ENCODE measurements around the gene APAF1. TPM values are rescaled to one million over a fixed set of nuclear protein-coding genes. Genes with fewer than 3 reads are reported as not detected.

APAF1 gene
- total and polyA plus RNA-seq, 4 donors, result 1.9 to 11.6 (median 6.6) TPM

DNA sequence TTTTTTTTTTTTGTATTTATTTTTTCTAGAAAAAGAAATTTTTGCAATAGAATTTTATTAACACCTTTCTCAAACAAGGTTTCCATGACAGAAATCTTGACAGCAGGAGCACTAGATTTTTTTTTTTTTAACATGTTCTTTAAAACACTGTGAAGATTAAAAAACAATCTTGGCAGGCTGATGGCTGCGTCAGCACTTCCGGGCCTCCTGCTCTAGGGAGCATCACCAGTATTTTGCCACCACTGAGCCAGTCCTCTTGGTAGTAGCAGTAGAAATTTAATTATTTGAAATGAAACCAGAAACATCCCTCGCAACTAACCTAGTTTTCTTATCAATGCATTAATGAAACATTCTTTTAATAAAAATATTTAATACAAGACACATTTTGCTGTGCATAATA, 99.6 kb downstream of the APAF1 start:
- peaks cover 0 to 11% (median 4%) of the 10 kb centered on the region in 4 donors for H3K27me3 ChIP-seq (ENCODE audit: control insufficient read depth in 4 of 4, insufficient read depth in 4 of 4, low read length in 3 of 4)
- peaks cover 0 to 9% (median 7%) of the 10 kb centered on the region in 4 donors for H3K4me1 ChIP-seq (ENCODE audit: control insufficient read depth in 4 of 4, insufficient read depth in 4 of 4, low read length in 3 of 4)
- H3K9ac ChIP-seq (ENCODE audit: low read depth in 1 of 2, low read length in 2 of 2), result no peak overlapping the region
- no peak overlapping the region for H3K27ac ChIP-seq (ENCODE audit: low read depth in 1 of 2, low read length in 2 of 2)
- whole genome bisulfite sequencing, result 85% methylated on average over 3 of the region's 3 CpGs
- TF ChIP-seq FOXA1 (IDR thresholded peaks at IDR 0.05) (no peak), JUND (IDR thresholded peaks at IDR 0.05) (no peak), EGR1 (IDR thresholded peaks at IDR 0.05; ENCODE audit: low read depth in 2 of 2) (no peak), HNF4G (IDR thresholded peaks at IDR 0.05) (no peak), RXRA (IDR thresholded peaks at IDR 0.05) (no peak), REST (IDR thresholded peaks at IDR 0.05) (no peak), YY1 (IDR thresholded peaks at IDR 0.05) (no peak), HNF4A (conservative IDR thresholded peaks at IDR 0.05) (no peak), FOXA2 (IDR thresholded peaks at IDR 0.05) (no peak), SP1 (IDR thresholded peaks at IDR 0.05) (no peak), RAD21 (IDR thresholded peaks at IDR 0.05) (no peak), GABPA (IDR thresholded peaks at IDR 0.05 in 1 of 2, conservative IDR thresholded peaks at IDR 0.05 in 1 of 2) (no peak)
- TF ChIP-seq, protein P1, sequence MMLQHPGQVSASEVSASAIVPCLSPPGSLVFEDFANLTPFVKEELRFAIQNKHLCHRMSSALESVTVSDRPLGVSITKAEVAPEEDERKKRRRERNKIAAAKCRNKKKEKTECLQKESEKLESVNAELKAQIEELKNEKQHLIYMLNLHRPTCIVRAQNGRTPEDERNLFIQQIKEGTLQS (IDR thresholded peaks at IDR 0.05), result no peak
- TF ChIP-seq, protein P2, sequence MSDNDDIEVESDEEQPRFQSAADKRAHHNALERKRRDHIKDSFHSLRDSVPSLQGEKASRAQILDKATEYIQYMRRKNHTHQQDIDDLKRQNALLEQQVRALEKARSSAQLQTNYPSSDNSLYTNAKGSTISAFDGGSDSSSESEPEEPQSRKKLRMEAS (IDR thresholded peaks at IDR 0.05), result no peak
- TF ChIP-seq, protein P3, sequence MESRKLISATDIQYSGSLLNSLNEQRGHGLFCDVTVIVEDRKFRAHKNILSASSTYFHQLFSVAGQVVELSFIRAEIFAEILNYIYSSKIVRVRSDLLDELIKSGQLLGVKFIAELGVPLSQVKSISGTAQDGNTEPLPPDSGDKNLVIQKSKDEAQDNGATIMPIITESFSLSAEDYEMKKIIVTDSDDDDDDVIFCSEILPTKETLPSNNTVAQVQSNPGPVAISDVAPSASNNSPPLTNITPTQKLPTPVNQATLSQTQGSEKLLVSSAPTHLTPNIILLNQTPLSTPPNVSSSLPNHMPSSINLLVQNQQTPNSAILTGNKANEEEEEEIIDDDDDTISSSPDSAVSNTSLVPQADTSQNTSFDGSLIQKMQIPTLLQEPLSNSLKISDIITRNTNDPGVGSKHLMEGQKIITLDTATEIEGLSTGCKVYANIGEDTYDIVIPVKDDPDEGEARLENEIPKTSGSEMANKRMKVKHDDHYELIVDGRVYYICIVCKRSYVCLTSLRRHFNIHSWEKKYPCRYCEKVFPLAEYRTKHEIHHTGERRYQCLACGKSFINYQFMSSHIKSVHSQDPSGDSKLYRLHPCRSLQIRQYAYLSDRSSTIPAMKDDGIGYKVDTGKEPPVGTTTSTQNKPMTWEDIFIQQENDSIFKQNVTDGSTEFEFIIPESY (IDR thresholded peaks at IDR 0.05), result no peak
- TF ChIP-seq, protein P4, sequence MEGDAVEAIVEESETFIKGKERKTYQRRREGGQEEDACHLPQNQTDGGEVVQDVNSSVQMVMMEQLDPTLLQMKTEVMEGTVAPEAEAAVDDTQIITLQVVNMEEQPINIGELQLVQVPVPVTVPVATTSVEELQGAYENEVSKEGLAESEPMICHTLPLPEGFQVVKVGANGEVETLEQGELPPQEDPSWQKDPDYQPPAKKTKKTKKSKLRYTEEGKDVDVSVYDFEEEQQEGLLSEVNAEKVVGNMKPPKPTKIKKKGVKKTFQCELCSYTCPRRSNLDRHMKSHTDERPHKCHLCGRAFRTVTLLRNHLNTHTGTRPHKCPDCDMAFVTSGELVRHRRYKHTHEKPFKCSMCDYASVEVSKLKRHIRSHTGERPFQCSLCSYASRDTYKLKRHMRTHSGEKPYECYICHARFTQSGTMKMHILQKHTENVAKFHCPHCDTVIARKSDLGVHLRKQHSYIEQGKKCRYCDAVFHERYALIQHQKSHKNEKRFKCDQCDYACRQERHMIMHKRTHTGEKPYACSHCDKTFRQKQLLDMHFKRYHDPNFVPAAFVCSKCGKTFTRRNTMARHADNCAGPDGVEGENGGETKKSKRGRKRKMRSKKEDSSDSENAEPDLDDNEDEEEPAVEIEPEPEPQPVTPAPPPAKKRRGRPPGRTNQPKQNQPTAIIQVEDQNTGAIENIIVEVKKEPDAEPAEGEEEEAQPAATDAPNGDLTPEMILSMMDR (IDR thresholded peaks at IDR 0.05; ENCODE audit: low read depth, low read length, missing input control), result no peak
- H3K4me3 ChIP-seq (ENCODE audit: low read depth in 1 of 3, low read length in 3 of 3), result no peak overlapping the region
- no peak for DNase-seq (ENCODE audit: low spot score)
- H3K9me3 ChIP-seq (ENCODE audit: control insufficient read depth in 4 of 4, low read length in 3 of 4), result no peaks in the 10 kb centered on the region
- H3K36me3 ChIP-seq (ENCODE audit: control insufficient read depth in 4 of 4, insufficient read depth in 3 of 4, low read depth in 1 of 4, low read length in 3 of 4), result no peaks in the 10 kb centered on the region

All from liver (tissue), 9 donors.